ENCODE results near the gene CXCL3.

GRCh38 chr4:74014332-74014731 lies 24.2 kb downstream of the CXCL3 start:
- TF ChIP-seq CTCF (conservative IDR thresholded peaks at IDR 0.05 in 1 of 2, IDR thresholded peaks at IDR 0.05 in 1 of 2; ENCODE audit: low read depth in 1 of 2, low read length in 2 of 2) (no peak), EZH2 (IDR thresholded peaks at IDR 0.05; ENCODE audit: low read length, missing control alignments) (no peak)
